HG02884 (cell line): Measurements from ENCODE around the gene CFAP45.

Experiments
- ATAC-seq: cut with Tn5 transposase; IDR thresholded peaks from one replicate; pipeline ENCODE4 v1.9.1; 2021; ENCODE audit warnings: mild to moderate bottlenecking, moderate library complexity; ENCODE audit not compliant: unreplicated experiment

The CFAP45 gene

GRCh38 chr1:159880430-159880829, 19.5 kb downstream of the CFAP45 start:
- no peak for ATAC-seq

DNA sequence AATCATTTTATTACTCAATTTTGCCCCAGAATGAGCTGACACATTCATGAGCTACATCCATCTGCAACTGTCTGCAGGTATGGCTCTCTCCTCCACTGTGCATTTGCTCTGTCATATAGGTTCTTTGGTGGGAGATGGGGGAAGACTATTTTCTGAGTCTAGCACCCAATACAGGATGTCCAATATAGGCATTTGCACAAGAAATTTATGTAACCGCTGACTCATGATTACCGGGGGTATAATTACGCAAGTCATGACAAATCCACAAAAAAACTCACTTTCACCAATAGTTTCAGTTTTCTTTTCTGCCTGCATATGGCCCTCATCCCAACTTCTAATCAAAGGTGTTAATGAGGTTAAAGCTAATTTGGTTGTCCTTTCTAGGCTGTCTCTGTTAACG, 20.0 kb downstream of the CFAP45 start:
- no peak for ATAC-seq

DNA sequence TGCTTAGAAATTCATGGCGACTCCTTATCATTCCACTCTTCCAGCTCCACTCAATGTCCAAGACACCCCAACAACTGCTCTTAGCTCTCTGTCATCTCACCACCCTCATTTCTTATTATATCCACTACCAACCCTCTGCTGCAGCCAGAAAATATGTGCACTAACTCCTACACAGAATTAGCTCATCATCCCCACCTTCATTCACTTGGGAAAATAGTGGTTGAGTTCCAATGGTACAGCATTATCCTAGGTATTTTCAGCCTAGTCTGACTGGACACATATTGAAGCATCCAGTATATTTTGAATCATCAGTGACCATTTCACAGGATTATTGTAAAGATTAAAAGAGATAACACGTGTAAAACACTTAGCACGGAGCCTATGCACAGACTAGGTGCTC, 20.8 kb downstream of the CFAP45 start:
- no peak for ATAC-seq

GRCh38 chr1:159877695-159878444, 22.1 kb downstream of the CFAP45 start:
- no peak for ATAC-seq

GRCh38 chr1:159873530-159874143, 26.3 kb downstream of the CFAP45 start:
- ATAC-seq, result no peak

DNA sequence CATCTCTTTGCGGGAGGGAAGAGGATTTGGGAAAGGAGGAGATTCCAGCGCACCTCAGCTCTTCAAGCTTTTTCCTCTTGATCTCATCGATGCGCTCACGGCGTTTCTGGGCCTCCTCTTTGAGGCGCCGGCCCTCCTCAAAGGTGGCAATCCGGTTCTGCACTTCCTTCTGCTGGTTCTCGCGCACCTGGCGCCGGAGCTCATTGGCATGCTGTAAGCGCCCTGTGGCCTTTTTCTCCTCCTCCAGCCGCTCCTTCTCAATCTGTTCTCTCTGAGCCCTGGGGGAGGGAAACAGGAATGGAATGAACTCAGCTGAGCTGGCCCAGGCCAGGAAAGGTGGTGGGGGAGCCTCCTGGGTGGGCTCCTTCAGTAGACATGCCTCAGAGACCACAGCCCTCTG, 27.1 kb downstream of the CFAP45 start:
- no peak for ATAC-seq

- no peak for ATAC-seq
These were observed 29.3 kb downstream of the CFAP45 start for GRCh38 chr1:159870704-159871103.

DNA sequence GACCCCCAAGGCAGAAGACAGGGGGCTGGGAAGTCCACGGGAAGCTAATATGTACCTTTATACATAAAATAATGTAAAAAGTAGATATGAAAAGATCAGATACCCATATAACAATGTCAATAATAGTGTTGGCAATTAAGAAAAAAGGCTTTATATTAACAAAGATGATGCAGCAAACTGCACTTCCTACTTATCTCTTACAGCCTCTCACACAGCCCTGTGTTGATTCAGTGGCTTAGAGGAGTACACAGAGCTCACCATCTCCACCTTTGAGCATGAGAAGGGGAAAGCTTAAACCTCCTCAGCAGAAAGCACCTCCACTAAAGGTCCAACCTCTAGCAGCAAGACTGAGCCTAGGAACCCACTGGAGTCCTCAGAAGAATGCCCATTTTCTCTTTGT, 30.4 kb downstream of the CFAP45 start:
- no peak for ATAC-seq

DNA sequence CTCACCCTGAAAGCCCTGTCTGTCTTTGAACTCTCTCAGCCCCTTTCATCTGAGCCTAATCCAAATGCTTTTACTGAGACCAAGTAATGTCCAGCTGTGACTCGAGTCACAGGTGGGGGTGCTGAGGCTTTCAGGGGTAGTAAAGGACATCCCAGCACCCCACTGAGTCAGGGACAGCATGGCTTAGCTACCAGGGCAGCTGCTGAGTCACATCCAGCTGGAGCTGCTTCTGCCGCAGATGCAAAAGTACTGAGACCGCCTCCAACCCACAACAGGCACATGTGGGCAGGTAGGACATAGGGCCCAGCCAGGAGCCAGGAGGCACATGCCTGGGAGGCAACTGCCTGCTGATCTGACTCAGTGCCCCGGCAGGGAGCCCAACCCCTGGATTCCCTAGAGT, 30.8 kb downstream of the CFAP45 start:
- no peak for ATAC-seq

DNA sequence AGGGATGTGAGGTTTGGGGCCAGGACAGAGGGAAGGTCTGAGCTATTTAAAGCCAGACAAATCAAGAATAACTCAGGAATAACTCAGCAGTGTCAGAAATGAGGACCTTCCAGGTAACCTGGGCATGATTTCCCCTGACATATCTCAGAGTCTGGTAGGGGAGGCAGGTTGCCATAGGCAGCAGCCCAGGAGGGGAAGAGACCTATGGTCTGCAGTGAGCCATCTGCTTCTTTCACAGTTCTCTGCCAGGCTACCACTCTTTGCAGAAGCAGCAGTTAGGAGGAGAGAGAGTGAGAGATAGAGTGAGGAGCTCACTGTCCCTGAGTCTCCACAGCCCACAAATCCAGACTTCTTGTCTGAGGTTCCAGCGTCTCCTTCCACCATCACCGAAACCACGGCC, 31.2 kb downstream of the CFAP45 start:
- no peak for ATAC-seq

GRCh38 chr1:159867664-159868026, 32.3 kb downstream of the CFAP45 start:
- ATAC-seq, result no peak

- ATAC-seq, result no peak
These were observed 32.9 kb downstream of the CFAP45 start for GRCh38 chr1:159866905-159867663.

DNA sequence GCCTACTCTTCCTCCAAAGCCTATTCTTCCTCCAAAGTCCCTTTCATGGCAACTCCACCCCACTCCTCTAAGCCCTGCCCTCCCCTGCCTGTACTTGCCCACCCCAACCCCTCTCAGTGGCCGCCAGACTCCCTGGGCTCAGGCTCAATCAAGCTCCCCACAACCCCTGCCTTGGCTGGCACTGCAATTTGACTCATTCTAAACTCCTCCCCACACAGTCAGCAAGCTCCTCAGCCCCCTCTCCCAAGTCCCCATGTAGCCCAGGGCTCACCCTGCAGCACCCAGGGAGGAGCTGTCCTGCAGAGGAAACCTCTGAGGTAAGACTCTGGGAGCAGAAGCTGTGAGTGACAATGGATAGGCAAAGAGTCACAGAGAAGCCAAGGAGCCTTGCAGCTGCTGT, 33.9 kb downstream of the CFAP45 start:
- ATAC-seq, result no peak

DNA sequence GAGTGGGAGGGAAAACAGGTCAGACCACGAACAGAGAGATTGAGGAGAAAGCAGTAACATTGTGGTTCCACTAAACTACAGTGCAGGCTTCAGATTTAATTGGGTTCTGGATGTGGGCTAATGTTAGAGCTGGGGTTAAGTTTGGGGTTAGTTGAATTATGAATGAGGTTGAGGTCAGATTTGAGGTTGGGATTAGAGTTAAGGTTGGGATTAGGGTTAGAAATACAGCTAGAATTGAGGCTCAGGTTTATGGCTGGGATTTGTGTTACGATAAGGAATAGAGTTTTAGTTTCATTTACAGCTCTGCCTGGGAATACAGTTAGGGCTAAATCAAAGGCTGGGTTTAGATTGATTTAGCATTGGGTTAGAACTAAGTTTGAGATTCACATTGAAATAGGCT, 35.7 kb downstream of the CFAP45 start:
- ATAC-seq, result no peak

- ATAC-seq, result no peak
These were observed 37.4 kb downstream of the CFAP45 start, which contains the start of gene VSIG8 for GRCh38 chr1:159862557-159862956. Gene VSIG8 (minus strand): TSS chr1:159862657. CDS start chr1:159862521, 136 bp downstream.

GRCh38 chr1:159862031-159862430, 37.9 kb downstream of the CFAP45 start:
- ATAC-seq, result no peak

- ATAC-seq, result no peak
These were observed 38.7 kb downstream of the CFAP45 start for GRCh38 chr1:159861218-159861617.

GRCh38 chr1:159860456-159860855, 39.5 kb downstream of the CFAP45 start:
- no peak for ATAC-seq

DNA sequence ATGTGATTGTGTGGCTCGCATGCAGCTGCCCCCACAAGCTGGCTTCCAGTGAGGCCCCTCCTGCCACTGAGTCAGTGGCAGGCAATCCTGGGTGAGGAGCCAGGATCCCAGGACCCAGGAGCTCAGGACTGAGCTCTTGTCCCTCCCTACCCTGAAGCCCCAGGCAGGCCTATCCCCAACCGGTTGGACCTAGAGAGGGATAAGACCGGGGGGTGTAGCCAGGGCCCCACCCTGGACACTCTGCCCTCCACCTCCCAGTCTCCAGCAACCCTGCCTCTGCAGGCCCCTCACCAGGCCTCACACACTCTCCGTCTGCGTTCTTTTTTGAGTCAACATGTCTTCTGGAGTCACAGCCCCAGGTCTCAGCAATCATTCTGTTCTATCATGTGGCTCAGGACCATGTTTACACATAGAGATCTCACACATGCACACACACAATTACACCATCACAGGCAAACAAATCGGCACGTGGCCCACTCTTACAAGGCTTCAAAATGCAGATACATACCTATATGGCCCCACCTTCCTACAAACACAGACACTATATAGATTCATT, 40.1 kb downstream of the CFAP45 start:
- no peak for ATAC-seq

DNA sequence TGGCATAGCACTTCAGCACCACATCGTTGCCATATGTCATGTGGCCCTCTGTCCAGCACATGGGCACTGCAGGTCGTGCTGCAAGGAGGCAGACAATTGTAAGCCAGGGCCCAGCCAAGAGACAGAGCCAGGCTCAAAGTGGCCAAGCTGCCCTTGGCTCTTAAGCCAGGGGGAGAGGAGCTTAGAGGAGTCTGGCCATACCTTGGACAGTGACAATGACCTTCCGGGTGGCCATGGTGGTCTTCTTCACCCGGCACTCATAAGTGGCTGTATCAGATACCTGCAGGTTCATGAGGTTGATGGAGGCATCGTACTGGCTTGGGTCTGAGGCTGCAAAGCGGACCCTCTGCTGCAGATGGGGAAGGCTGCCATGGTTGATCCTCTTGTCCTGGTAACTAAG, 42.1 kb downstream of the CFAP45 start:
- ATAC-seq, result no peak

DNA sequence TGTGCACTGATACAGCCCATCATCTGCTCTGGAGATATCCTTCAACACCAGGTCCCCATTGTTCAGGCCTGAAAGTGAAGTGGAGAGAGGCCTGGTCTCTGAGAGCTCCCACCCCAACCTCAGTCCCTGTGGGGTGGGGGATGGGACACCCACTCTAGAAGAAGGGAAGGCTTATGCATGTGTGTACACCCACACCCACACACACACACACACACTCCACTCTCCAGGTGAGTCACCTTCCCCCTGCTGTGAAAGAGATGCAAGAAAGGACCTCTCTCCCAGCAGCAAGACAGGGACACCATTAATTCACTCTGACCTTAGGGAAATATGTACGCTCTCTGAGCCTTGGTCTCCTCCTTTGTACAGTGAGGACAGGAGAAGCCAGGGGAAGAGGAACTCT, 43.4 kb downstream of the CFAP45 start:
- ATAC-seq, result no peak

DNA sequence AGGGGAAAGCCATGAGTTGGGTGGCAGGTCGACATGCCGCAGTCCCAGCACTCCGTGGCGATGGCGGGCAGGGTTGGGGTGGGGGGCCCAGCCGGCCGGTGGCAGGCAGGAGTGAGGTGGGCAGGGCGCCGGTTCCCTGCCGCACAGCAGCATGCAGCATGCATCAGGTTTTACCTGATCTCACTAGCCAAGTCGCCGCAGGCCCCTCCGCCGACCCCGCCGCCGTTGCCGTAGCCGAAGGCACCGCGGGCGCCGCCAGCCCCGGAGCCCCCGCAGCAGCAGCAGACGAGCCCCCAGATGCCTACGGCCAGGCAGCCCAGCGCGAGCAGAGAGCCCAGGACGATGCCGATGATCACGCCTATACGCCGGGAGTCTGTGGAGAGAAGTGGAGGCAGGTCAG, 44.3 kb downstream of the CFAP45 start:
- no peak for ATAC-seq
